BE2C (cell line): ENCODE data around the gene ZNF79.

Experiments used
- DNase-seq: peaks from one replicate; pipeline ENCODE4 v3.0.0-alpha.2; 2020
- H3K27me3 ChIP-seq: fragments of 250-450 bp; sonication (Bioruptor Pico); 2 replicates; pipeline ENCODE4 v1.5.1; 2020; ENCODE audit warnings: mild to moderate bottlenecking
- H3K36me3 ChIP-seq: fragments of 250-450 bp; sonication (Bioruptor Pico); 2 replicates; pipeline ENCODE4 v1.5.1; 2020; ENCODE audit warnings: mild to moderate bottlenecking
- H3K4me1 ChIP-seq: fragments of 250-450 bp; sonication (Bioruptor Pico); 2 replicates; pipeline ENCODE4 v1.5.1; 2020
- H3K4me3 ChIP-seq: 2 replicates; pipeline ENCODE4 v1.5.1; 2011; ENCODE audit warnings: low read depth, low read length
- H3K9me3 ChIP-seq: fragments of 250-450 bp; sonication (Bioruptor Pico); 2 replicates; pipeline ENCODE4 v1.5.1; 2020
- CTCF ChIP-seq: IDR thresholded peaks from 2 replicates; pipeline ENCODE4 v1.5.1; 2012; ENCODE audit warnings: mild to moderate bottlenecking, low read depth, low read length

The ZNF79 gene

GRCh38 chr9:127444921-127445850, 21.0 kb downstream of the ZNF79 start:
- no peaks in the 10 kb centered on the region for H3K27me3 ChIP-seq
- no peak for TF ChIP-seq CTCF
- DNase-seq, result no peak
- no peaks in the 10 kb centered on the region for H3K4me1 ChIP-seq
- peaks cover 95% of the 10 kb centered on the region for H3K36me3 ChIP-seq
- peaks cover 2% of the 10 kb centered on the region for H3K9me3 ChIP-seq
- no peak overlapping the region for H3K4me3 ChIP-seq

DNA sequence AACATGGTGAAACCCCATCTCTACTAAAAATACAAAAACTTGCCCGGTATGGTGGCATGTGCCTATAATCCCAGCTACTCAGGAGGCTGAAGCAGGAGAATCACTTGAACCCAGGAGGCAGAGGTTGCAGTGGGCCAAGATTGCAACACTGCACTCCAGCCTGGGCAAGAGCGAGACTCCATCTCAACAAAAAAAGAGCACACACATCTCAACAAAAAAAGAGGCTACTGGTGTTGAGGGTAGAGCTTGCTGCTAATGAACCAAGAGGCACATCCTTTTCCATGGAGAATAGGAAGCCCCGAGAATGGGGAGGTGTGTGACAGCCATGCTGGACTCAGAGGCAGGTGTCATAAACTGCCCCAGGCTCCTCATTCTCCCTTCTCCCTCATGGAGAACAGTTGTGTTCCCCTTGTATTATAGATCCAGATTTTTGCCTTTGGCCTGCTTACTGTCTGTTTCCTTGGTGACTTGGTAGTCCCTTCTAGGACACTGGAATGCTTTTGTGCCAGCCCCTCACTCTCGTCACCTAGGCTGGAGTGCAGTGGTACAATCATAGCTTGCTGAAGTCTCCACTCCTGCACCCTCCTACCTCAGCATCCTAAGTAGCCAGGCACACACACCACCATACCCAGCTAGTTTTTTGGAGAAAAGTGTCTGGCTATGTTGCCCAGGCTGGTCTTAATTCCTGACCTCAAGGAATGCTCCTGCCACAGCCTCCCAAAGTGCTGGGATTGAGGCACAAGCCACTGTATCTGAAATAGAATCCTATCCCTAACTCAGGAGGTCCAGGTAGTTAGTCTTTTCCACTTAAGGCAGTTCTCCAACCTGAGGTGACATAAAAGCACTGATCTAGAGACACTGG, 21.9 kb downstream of the ZNF79 start:
- no peaks in the 10 kb centered on the region for H3K4me1 ChIP-seq
- H3K4me3 ChIP-seq, result no peak overlapping the region

GRCh38 chr9:127446713-127447415, 22.7 kb downstream of the ZNF79 start:
- Histone ChIP-seq H3K4me3 (no peak overlapping the region), H3K36me3 (peaks cover 87% of the 10 kb centered on the region), H3K27me3 (no peaks in the 10 kb centered on the region), H3K4me1 (no peaks in the 10 kb centered on the region), H3K9me3 (peaks cover 2% of the 10 kb centered on the region)
- DNase-seq, result no peak
- no peak for TF ChIP-seq CTCF

More for the DNA sequence above, 21.9 kb downstream of the ZNF79 start:
- Histone ChIP-seq H3K9me3 (peaks cover 2% of the 10 kb centered on the region), H3K36me3 (peaks cover 95% of the 10 kb centered on the region), H3K27me3 (no peaks in the 10 kb centered on the region)
- no peak for TF ChIP-seq CTCF
- no peak for DNase-seq

- no peak overlapping the region for H3K4me3 ChIP-seq
- DNase-seq, result no peak
- peaks cover 82% of the 10 kb centered on the region for H3K36me3 ChIP-seq
- TF ChIP-seq CTCF, result no peak
- H3K27me3 ChIP-seq, result no peaks in the 10 kb centered on the region
- peaks cover 2% of the 10 kb centered on the region for H3K9me3 ChIP-seq
- H3K4me1 ChIP-seq, result no peaks in the 10 kb centered on the region
Observed at GRCh38 chr9:127447416-127448111, 23.4 kb downstream of the ZNF79 start.

DNA sequence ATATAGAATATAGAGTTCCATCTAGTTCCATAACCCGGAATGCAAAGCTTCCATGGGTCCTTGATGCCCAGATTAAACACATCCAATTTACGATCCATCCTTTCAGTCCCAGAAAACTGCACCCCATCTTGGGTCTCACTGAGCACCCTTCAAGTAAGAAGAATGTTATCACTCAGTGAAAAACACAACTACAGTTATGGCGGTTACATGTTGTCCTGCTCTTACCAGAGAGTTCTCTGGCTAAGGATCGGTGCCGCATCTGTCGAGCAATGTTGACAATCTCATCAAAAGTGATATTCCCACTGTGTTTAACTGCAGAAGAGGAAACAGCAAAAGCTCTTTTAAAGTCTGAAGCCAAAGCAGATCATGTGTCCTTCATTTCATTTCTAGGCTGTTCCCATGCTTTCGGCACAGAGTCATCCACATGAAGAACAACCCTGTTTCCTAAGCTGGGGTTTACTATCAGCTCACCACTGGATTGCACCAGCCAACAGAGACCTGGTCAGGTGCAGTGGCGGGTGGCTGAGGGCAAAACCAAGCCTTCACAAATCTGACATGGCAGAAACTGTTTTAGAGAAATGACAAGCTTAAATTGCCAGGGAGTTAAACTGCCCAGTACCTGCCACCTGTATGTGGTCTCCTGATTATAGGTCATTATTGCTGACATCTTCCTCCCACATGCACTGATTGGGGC, 24.1 kb downstream of the ZNF79 start:
- H3K4me3 ChIP-seq, result peak overlapping the region; percentile 94
- no peak for TF ChIP-seq CTCF
- no peak for DNase-seq
- H3K27me3 ChIP-seq, result no peaks in the 10 kb centered on the region
- H3K4me1 ChIP-seq, result no peaks in the 10 kb centered on the region; the same call in 1 of the 2 replicates
- peaks cover 2% of the 10 kb centered on the region for H3K9me3 ChIP-seq
- H3K36me3 ChIP-seq, result peaks cover 75% of the 10 kb centered on the region
